Omental fat pad (tissue), 4 donors: ENCODE data around the gene GPR85. TPM values are rescaled to one million over a fixed set of nuclear protein-coding genes. Genes with fewer than 3 reads are reported as not detected.

Source experiments
- ATAC-seq: fragments of 150-250 bp; one replicate; pipeline ENCODE4 v1.9.1; 2016; ENCODE audit warnings: mild to moderate bottlenecking, moderate library complexity; ENCODE audit not compliant: low FRiP score
- DNase-seq: peaks from one replicate; pipeline ENCODE4 v3.0.0-alpha.2; 2019; ENCODE audit warnings: low spot score
- CTCF ChIP-seq, 3 donors: fragments of 450-650 bp; IDR thresholded peaks; one replicate each; pipeline ENCODE4 v1.5.1; 2016 to 2017; ENCODE audit warnings: antibody characterized with exemption in 3 of 3, mild to moderate bottlenecking in 3 of 3, moderate library complexity in 2 of 3
- total RNA-seq, 4 donors: library from RNA; depleted of rRNA; stranded (reverse); fragments of >200 nt; gene quantifications; one replicate each; pipeline ENCODE4 v1.1.0, GENCODE V29; 2016

GPR85 gene
- total RNA-seq, 4 donors from 2014 or later = 0.82 to 1.8 (median 1.1) TPM

- TF ChIP-seq CTCF (IDR thresholded peaks at IDR 0.05) = no peak
- DNase-seq = no peak
- ATAC-seq = no peak
Observed at GRCh38 chr7:113083816-113084495, 2.7 kb downstream of the GPR85 start.

GRCh38 chr7:113083132-113083815 lies 3.4 kb downstream of the GPR85 start:
- ATAC-seq (no peak), DNase-seq (no peak)

GRCh38 chr7:113078331-113078730 lies 8.3 kb downstream of the GPR85 start:
- no peak for DNase-seq
- TF ChIP-seq CTCF (IDR thresholded peaks at IDR 0.05) = no peak
- no peak for ATAC-seq

More at GRCh38 chr7:113083132-113083815, 3.4 kb downstream of the GPR85 start:
- TF ChIP-seq CTCF (IDR thresholded peaks at IDR 0.05) = no peak

- TF ChIP-seq CTCF (IDR thresholded peaks at IDR 0.05) = no peak
- DNase-seq (no peak), ATAC-seq (no peak)
Observed at GRCh38 chr7:113076703-113077102, 9.9 kb downstream of the GPR85 start.

GRCh38 chr7:113071465-113071864 lies 15.2 kb downstream of the GPR85 start:
- DNase-seq (no peak), ATAC-seq (no peak)
- no peak for TF ChIP-seq CTCF (IDR thresholded peaks at IDR 0.05)

- DNase-seq (no peak), ATAC-seq (no peak)
- no peak for TF ChIP-seq CTCF (IDR thresholded peaks at IDR 0.05)
Observed at GRCh38 chr7:113062499-113062898, 24.1 kb downstream of the GPR85 start.

- TF ChIP-seq CTCF (IDR thresholded peaks at IDR 0.05) = no peak
- no peak for ATAC-seq
- no peak for DNase-seq
Observed at GRCh38 chr7:113060100-113060499, 26.5 kb downstream of the GPR85 start.
